Neuronal stem cell (in vitro differentiated cells): ENCODE results near the gene PARD3.
A peak's percentile ranks its signal among the peaks of the same experiment; 100 is the strongest.

Source experiments
- DNase-seq: peaks from one replicate; pipeline ENCODE4 v3.0.0-alpha.2; 2013; ENCODE audit warnings: low spot score
- H2AFZ ChIP-seq: one replicate; pipeline ENCODE4 v1.6.1; 2013; ENCODE audit warnings: mild to moderate bottlenecking, low read length, inconsistent platforms
- H2AK5ac ChIP-seq: 2 replicates; pipeline ENCODE4 v1.6.1; 2013; ENCODE audit warnings: low read depth, mild to moderate bottlenecking, inconsistent platforms, low read length, moderate library complexity, mixed read lengths
- H2BK120ac ChIP-seq: 2 replicates; pipeline ENCODE4 v1.6.1; 2013; ENCODE audit warnings: low read depth, mild to moderate bottlenecking, inconsistent platforms, low read length, moderate library complexity, mixed read lengths
- H2BK12ac ChIP-seq: one replicate; pipeline ENCODE4 v1.6.1; 2013; ENCODE audit warnings: low read length, inconsistent platforms
- H2BK15ac ChIP-seq: 2 replicates; pipeline ENCODE4 v1.6.1; 2013; ENCODE audit warnings: mild to moderate bottlenecking, low read length, inconsistent platforms, mixed read lengths
- H2BK5ac ChIP-seq: one replicate; pipeline ENCODE4 v1.6.1; 2013; ENCODE audit warnings: inconsistent platforms, mild to moderate bottlenecking, low read length, moderate library complexity
- H3K14ac ChIP-seq: one replicate; pipeline ENCODE4 v1.6.1; 2013; ENCODE audit warnings: low read length, inconsistent platforms
- H3K18ac ChIP-seq: 2 replicates; pipeline ENCODE4 v1.6.1; 2013; ENCODE audit warnings: low read length, inconsistent platforms
- H3K23ac ChIP-seq: 2 replicates; pipeline ENCODE4 v1.6.1; 2013; ENCODE audit warnings: low read depth, mild to moderate bottlenecking, mixed read lengths, low read length, inconsistent platforms; ENCODE audit not compliant: poor library complexity
- H3K27ac ChIP-seq: replicated peaks from 3 replicates; pipeline ENCODE4 v1.5.1; 2013; ENCODE audit warnings: low read length, inconsistent platforms
- H3K27me3 ChIP-seq, 3 experiments: 2 replicates each; pipeline ENCODE4 v1.6.1; 2013; ENCODE audit warnings: low read length in 3 of 3, mild to moderate bottlenecking in 2 of 3, inconsistent platforms in 1 of 3, low read depth in 1 of 3, mixed read lengths in 1 of 3, moderate library complexity in 1 of 3; ENCODE audit not compliant: control insufficient read depth in 3 of 3, insufficient read depth in 3 of 3
- H3K36me3 ChIP-seq, 2 donors: replicated peaks in 1 of 2; 2 replicates each; pipeline ENCODE4 v1.6.1; 2013; ENCODE audit warnings: low read length in 2 of 2; ENCODE audit not compliant: control insufficient read depth in 2 of 2, insufficient read depth in 2 of 2
- H3K4ac ChIP-seq: 2 replicates; pipeline ENCODE4 v1.6.1; 2013; ENCODE audit warnings: inconsistent platforms, mild to moderate bottlenecking, low read length, moderate library complexity
- H3K4me1 ChIP-seq, 2 donors: 1 replicate in 1 of 2; 2 replicates in 1 of 2; pipeline ENCODE4 v1.6.1; 2013; ENCODE audit warnings: low read length in 2 of 2, low read depth in 1 of 2; ENCODE audit not compliant: control insufficient read depth in 2 of 2, insufficient read depth in 1 of 2
- H3K4me2 ChIP-seq: one replicate; pipeline ENCODE4 v1.6.1; 2013; ENCODE audit warnings: mild to moderate bottlenecking, low read length, inconsistent platforms; ENCODE audit not compliant: insufficient read depth, poor library complexity, severe bottlenecking
- H3K4me3 ChIP-seq, 2 donors: 2 replicates each; pipeline ENCODE4 v1.5.1; 2013; ENCODE audit warnings: low read length in 2 of 2, mild to moderate bottlenecking in 2 of 2, inconsistent platforms in 1 of 2, moderate library complexity in 1 of 2
- H3K79me1 ChIP-seq: one replicate; pipeline ENCODE4 v1.6.1; 2013; ENCODE audit warnings: low read depth, mild to moderate bottlenecking, inconsistent platforms, low read length, moderate library complexity
- H3K9ac ChIP-seq: one replicate; pipeline ENCODE4 v1.6.1; 2013; ENCODE audit warnings: mild to moderate bottlenecking, low read depth, low read length, inconsistent platforms; ENCODE audit not compliant: poor library complexity
- H3K9me3 ChIP-seq, 2 donors: replicated peaks in 1 of 2; 2 replicates each; pipeline versions ENCODE3 to v1.6.1; 2013; ENCODE audit warnings: low read length in 2 of 2, mild to moderate bottlenecking in 2 of 2, inconsistent platforms in 1 of 2, low read depth in 1 of 2, mixed read lengths in 1 of 2, moderate library complexity in 1 of 2; ENCODE audit not compliant: control insufficient read depth in 2 of 2, insufficient read depth in 1 of 2
- H4K8ac ChIP-seq: one replicate; pipeline ENCODE4 v1.6.1; 2013; ENCODE audit warnings: low read depth, mild to moderate bottlenecking, inconsistent platforms, low read length, moderate library complexity
- H4K91ac ChIP-seq: one replicate; pipeline ENCODE4 v1.6.1; 2013; ENCODE audit warnings: low read length, low read depth, mild to moderate bottlenecking, inconsistent platforms; ENCODE audit not compliant: poor library complexity
- WGBS, 2 donors: extraction: QIAGEN DNeasy Blood & Tissue Kit; methylation state at CpG; one replicate each; pipeline ENCODE4 v1.1.7; 2013; ENCODE audit warnings: missing lambda C conversion rate in 2 of 2, mixed read lengths in 1 of 2; ENCODE audit not compliant: insufficient read length in 2 of 2, insufficient replicate concordance in 1 of 2; ENCODE audit errors: extremely low coverage in 2 of 2; 5-methylcytosine and 5-hydroxymethylcytosine counted together

The PARD3 gene

DNA sequence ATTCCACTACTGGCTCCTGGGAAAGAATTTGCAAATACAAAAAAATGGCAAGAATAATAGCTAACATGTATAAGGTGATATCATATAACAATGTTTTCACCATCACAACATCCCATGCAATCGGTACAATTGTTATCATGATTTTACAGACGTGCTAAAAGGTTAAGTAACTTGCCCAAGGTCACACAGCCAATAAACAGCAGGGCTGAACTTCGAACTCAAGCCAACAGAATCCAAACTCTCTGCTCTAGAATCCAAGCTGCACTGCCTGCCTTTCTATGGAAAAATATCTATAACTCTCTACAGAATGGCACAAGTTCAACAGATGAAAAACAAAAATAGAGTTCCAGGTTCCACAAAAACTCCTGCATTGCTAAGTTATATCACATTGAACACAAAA, 160.9 kb downstream of the PARD3 start:
- H4K91ac ChIP-seq, result no peak overlapping the region
- no CpG with 5 or more reads among the region's 3 CpGs for WGBS, 2 donors
- no peak overlapping the region for H3K4me3 ChIP-seq
- no peak overlapping the region for H3K9ac ChIP-seq
- H3K4me1 ChIP-seq, result peaks cover 13 to 37% of the 10 kb centered on the region in 2 donors
- no peak overlapping the region for H2AK5ac ChIP-seq
- H3K27ac ChIP-seq, result no peak overlapping the region
- H3K36me3 ChIP-seq, result no peaks in the 10 kb centered on the region
- H3K18ac ChIP-seq, result no peak overlapping the region
- H2BK12ac ChIP-seq, result no peak overlapping the region
- H2BK120ac ChIP-seq, result no peak overlapping the region
- H4K8ac ChIP-seq, result no peak overlapping the region
- H3K79me1 ChIP-seq, result peaks cover 8% of the 10 kb centered on the region
- no peak for DNase-seq
- no peak overlapping the region for H3K23ac ChIP-seq
- no peaks in the 10 kb centered on the region for H3K9me3 ChIP-seq
- no peak overlapping the region for H2BK5ac ChIP-seq
- no peak overlapping the region for H3K4ac ChIP-seq
- H2BK15ac ChIP-seq, result no peak overlapping the region
- no peaks in the 10 kb centered on the region for H3K27me3 ChIP-seq
- H2AFZ ChIP-seq, result no peak overlapping the region
- no peak overlapping the region for H3K4me2 ChIP-seq
- H3K14ac ChIP-seq, result no peak overlapping the region

DNA sequence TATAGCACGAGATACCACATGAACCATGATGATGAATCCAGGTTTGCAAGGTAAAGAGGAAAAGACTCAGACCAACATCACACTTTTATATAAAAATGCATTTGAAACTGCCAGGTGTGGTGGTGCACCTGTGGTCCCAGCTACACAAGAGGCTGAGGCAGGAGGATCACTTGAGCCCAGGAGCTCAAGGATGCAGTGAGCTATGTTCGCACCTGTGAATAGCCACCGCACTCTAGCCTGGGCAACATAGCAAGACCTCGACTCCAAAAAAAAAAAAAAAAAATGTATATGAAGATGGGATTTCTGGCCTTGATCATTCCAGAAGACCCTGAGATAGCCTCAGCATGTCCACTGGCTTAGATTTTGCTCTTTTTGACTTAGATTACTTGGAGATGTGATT, 161.6 kb downstream of the PARD3 start:
- no CpG with 5 or more reads among the region's 4 CpGs for WGBS, 2 donors

GRCh38 chr10:34651416-34652195, 163.5 kb downstream of the PARD3 start:
- Histone ChIP-seq H3K9me3 (no peaks in the 10 kb centered on the region), H3K27ac (no peak overlapping the region), H4K91ac (no peak overlapping the region), H3K23ac (no peak overlapping the region), H2BK5ac (no peak overlapping the region), H3K27me3 (no peaks in the 10 kb centered on the region), H3K4me2 (no peak overlapping the region), H3K18ac (peak overlapping the region; percentile 36), H2AFZ (peak overlapping the region; percentile 12), H3K14ac (no peak overlapping the region), H4K8ac (no peak overlapping the region), H3K4me1 (peaks cover 15 to 37% of the 10 kb centered on the region in 2 donors), H2BK12ac (no peak overlapping the region), H3K4ac (no peak overlapping the region), H2BK120ac (no peak overlapping the region), H2BK15ac (no peak overlapping the region), H2AK5ac (no peak overlapping the region), H3K4me3 (no peak overlapping the region), H3K79me1 (peaks cover 5% of the 10 kb centered on the region), H3K9ac (no peak overlapping the region), H3K36me3 (no peaks in the 10 kb centered on the region)
- DNase-seq, result no peak
- WGBS, 2 donors, result no CpG with 5 or more reads among the region's 12 CpGs

More for the DNA sequence above, 161.6 kb downstream of the PARD3 start:
- H2BK12ac ChIP-seq, result no peak overlapping the region
- no peak overlapping the region for H3K18ac ChIP-seq
- no peaks in the 10 kb centered on the region for H3K27me3 ChIP-seq
- no peak overlapping the region for H2AK5ac ChIP-seq
- H3K23ac ChIP-seq, result no peak overlapping the region
- no peak overlapping the region for H3K4me3 ChIP-seq
- no peak overlapping the region for H2AFZ ChIP-seq
- H3K79me1 ChIP-seq, result peaks cover 8% of the 10 kb centered on the region
- no peak overlapping the region for H2BK120ac ChIP-seq
- no peak overlapping the region for H3K4ac ChIP-seq
- H3K9ac ChIP-seq, result no peak overlapping the region
- H2BK5ac ChIP-seq, result no peak overlapping the region
- no peak overlapping the region for H4K91ac ChIP-seq
- H3K14ac ChIP-seq, result no peak overlapping the region
- H3K27ac ChIP-seq, result no peak overlapping the region
- no peaks in the 10 kb centered on the region for H3K36me3 ChIP-seq
- no peak overlapping the region for H2BK15ac ChIP-seq
- H3K9me3 ChIP-seq, result no peaks in the 10 kb centered on the region
- no peak for DNase-seq
- no peak overlapping the region for H3K4me2 ChIP-seq
- H4K8ac ChIP-seq, result no peak overlapping the region
- peaks cover 14 to 37% of the 10 kb centered on the region in 2 donors for H3K4me1 ChIP-seq

GRCh38 chr10:34650156-34650555, 164.9 kb downstream of the PARD3 start:
- H3K27ac ChIP-seq, result no peak overlapping the region
- H3K27me3 ChIP-seq, result no peaks in the 10 kb centered on the region
- DNase-seq, result no peak
- H3K79me1 ChIP-seq, result peaks cover 5% of the 10 kb centered on the region
- WGBS, 2 donors, result no CpG with 5 or more reads among the region's 8 CpGs
- no peak overlapping the region for H2AFZ ChIP-seq
- H4K8ac ChIP-seq, result no peak overlapping the region
- no peak overlapping the region for H3K4me3 ChIP-seq
- H3K23ac ChIP-seq, result no peak overlapping the region
- no peak overlapping the region for H3K14ac ChIP-seq
- no peak overlapping the region for H3K4me2 ChIP-seq
- H3K18ac ChIP-seq, result no peak overlapping the region
- H3K36me3 ChIP-seq, result no peaks in the 10 kb centered on the region
- H2AK5ac ChIP-seq, result no peak overlapping the region
- H2BK12ac ChIP-seq, result no peak overlapping the region
- no peak overlapping the region for H2BK5ac ChIP-seq
- H3K9me3 ChIP-seq, result no peaks in the 10 kb centered on the region
- H3K4me1 ChIP-seq, result peaks cover 15 to 27% of the 10 kb centered on the region in 2 donors
- H2BK120ac ChIP-seq, result no peak overlapping the region
- H3K9ac ChIP-seq, result no peak overlapping the region
- no peak overlapping the region for H4K91ac ChIP-seq
- no peak overlapping the region for H2BK15ac ChIP-seq
- H3K4ac ChIP-seq, result no peak overlapping the region
